Mesendoderm (in vitro differentiated cells): ENCODE data around the gene ARHGAP20. TPM values are rescaled to one million over a fixed set of nuclear protein-coding genes. Genes with fewer than 3 reads are reported as not detected.

Experiments
- DNase-seq: peaks from one replicate; pipeline ENCODE4 v3.0.0; 2013
- H2AK5ac ChIP-seq: 2 replicates; pipeline ENCODE4 v1.6.1; 2013; ENCODE audit warnings: low read length, inconsistent platforms
- H2BK120ac ChIP-seq: 2 replicates; pipeline ENCODE4 v1.6.1; 2013; ENCODE audit warnings: low read depth, mild to moderate bottlenecking, low read length, moderate library complexity, mixed read lengths
- H2BK15ac ChIP-seq: replicated peaks from 2 replicates; pipeline ENCODE4 v1.6.1; 2013; ENCODE audit warnings: low read depth, mild to moderate bottlenecking, moderate library complexity
- H2BK5ac ChIP-seq: 2 replicates; pipeline ENCODE4 v1.6.1; 2013; ENCODE audit warnings: low read length, inconsistent platforms
- H3K18ac ChIP-seq: 2 replicates; pipeline ENCODE4 v1.6.1; 2013; ENCODE audit warnings: mild to moderate bottlenecking, low read length, mixed read lengths
- H3K23ac ChIP-seq: one replicate; pipeline ENCODE4 v1.6.1; 2013; ENCODE audit warnings: low read length
- H3K27ac ChIP-seq: 2 replicates; pipeline ENCODE4 v1.5.1; 2013; ENCODE audit warnings: low read depth, mild to moderate bottlenecking, inconsistent platforms, low read length, moderate library complexity
- H3K27me3 ChIP-seq: 2 replicates; pipeline ENCODE4 v1.6.1; 2013; ENCODE audit warnings: low read length, control low read depth, mild to moderate bottlenecking, inconsistent platforms; ENCODE audit not compliant: insufficient read depth, poor library complexity
- H3K36me3 ChIP-seq: 2 replicates; pipeline ENCODE4 v1.6.1; 2013; ENCODE audit warnings: low read length, inconsistent platforms; ENCODE audit not compliant: control insufficient read depth, insufficient read depth
- H3K4ac ChIP-seq: one replicate; pipeline ENCODE4 v1.6.1; 2013; ENCODE audit warnings: low read depth, mild to moderate bottlenecking, low read length, moderate library complexity
- H3K4me1 ChIP-seq: 2 replicates; pipeline ENCODE4 v1.6.1; 2013; ENCODE audit warnings: low read depth, low read length, inconsistent platforms; ENCODE audit not compliant: control insufficient read depth
- H3K4me2 ChIP-seq: 2 replicates; pipeline ENCODE4 v1.6.1; 2013; ENCODE audit warnings: low read length
- H3K4me3 ChIP-seq: 2 replicates; pipeline ENCODE4 v1.5.1; 2013; ENCODE audit warnings: mild to moderate bottlenecking, low read length
- H3K56ac ChIP-seq: one replicate; pipeline ENCODE4 v1.6.1; 2013; ENCODE audit warnings: low read length
- H3K79me1 ChIP-seq: 2 replicates; pipeline ENCODE4 v1.6.1; 2013; ENCODE audit warnings: low read length, inconsistent platforms
- H3K79me2 ChIP-seq: 2 replicates; pipeline ENCODE4 v1.6.1; 2013; ENCODE audit warnings: mild to moderate bottlenecking, low read length; ENCODE audit not compliant: control insufficient read depth, insufficient read depth
- H3K9ac ChIP-seq: 2 replicates; pipeline ENCODE4 v1.6.1; 2013; ENCODE audit warnings: low read length, inconsistent platforms
- H4K5ac ChIP-seq: one replicate; pipeline ENCODE4 v1.6.1; 2013; ENCODE audit warnings: low read length
- H4K8ac ChIP-seq: one replicate; pipeline ENCODE4 v1.6.1; 2013; ENCODE audit warnings: low read depth, mild to moderate bottlenecking, control low read depth, low read length, moderate library complexity
- WGBS: extraction: QIAGEN DNeasy Blood & Tissue Kit; methylation state at CpG from one replicate; pipeline ENCODE4 v1.1.7; 2013; ENCODE audit warnings: low lambda C conversion rate, missing lambda C conversion rate; ENCODE audit not compliant: insufficient coverage; ENCODE audit errors: extremely low coverage; 5-methylcytosine and 5-hydroxymethylcytosine counted together
- polyA plus RNA-seq, 2 experiments: library from polyadenylated mRNA; stranded (reverse); fragments of 200-250 nt; gene quantifications; one replicate each; pipeline ENCODE4 v1.2.3, GENCODE V29; 2013

Gene ARHGAP20, protein sequence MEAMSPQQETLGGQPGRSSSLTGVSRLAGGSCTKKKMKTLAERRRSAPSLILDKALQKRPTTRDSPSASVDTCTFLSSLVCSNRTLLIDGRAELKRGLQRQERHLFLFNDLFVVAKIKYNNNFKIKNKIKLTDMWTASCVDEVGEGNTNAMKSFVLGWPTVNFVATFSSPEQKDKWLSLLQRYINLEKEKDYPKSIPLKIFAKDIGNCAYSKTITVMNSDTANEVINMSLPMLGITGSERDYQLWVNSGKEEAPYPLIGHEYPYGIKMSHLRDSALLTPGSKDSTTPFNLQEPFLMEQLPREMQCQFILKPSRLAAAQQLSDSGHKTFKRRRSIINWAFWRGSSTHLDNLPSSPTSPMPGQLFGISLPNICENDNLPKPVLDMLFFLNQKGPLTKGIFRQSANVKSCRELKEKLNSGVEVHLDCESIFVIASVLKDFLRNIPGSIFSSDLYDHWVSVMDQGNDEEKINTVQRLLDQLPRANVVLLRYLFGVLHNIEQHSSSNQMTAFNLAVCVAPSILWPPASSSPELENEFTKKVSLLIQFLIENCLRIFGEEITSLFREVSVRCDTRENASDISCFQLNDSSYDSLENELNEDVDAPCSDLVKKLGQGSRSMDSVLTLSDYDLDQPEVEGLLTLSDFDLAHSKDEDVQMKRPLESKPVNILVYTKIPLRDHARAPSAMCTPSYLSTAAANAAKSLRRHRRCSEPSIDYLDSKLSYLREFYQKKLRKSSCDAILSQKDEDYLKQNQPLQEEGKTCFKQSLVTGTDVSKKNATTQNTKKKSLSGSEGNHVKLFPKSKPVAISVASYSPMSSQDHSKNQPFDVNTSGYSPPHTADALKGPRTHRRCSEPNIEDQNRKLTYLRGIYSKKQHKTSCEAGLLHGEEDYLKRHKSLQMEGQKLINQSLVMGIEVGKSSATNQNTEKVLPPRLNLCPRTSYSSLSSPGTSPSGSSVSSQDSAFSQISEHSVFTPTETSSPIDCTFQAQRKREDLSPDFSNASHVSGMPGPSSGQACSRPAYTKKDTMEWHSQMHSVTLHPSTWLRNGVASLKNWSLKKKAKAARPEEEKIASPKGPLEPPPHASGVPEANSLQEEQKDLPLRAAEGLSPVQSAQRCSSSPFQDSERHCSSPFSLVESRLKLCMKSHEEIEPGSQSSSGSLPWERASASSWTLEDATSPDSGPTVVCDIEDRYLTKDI
- 0.73 TPM for polyA plus RNA-seq (2013, experiment 1 of 2)
- polyA plus RNA-seq (2013, experiment 2 of 2) = 0.63 TPM

DNA sequence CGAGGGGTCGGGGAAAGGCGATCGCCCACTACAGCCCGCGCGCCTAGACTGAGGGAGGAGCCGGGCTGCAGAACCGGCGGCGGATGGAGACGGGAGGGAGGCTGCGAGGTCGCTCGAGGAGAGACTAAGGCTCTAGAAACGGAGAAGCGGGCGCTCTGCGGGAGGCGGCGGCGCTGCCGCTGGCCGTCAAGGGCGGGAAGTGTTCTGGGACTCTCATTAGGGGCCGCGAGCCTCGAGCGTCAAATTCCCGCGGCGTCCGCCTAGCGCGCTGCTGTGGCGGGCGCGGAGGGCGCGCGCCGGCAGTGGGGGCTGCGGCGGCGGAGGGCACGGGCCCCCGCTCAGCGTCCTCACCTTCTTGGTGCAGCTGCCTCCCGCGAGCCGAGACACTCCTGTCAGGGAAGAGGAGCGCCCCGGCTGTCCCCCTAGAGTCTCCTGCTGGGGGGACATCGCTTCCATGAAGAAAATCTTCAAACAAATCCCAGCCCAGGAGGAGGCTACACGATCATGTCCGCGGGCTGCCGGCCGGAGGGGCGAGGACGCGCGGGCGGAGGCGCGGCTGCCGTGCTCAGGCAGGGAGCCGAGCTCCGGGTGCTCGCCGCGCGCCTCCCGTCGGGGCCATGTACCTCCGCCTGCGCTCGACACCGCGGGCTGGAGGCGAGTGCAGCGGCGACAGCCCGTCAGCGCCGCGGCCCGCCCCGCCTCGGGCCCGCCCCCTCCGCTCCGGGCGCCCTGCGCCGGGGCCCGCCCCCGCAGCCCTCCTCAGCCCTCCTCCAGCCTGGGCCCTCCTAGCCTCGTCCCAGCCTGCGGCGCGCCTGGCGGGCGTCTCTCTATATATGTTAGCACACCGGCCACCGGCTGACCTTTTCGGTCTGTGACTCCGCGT lies at the start of gene ARHGAP20:
ARHGAP20 (minus strand) TSS at position 662 of the 883 bp plus-strand sequence; CDS start at position 456, 206 bp downstream.
- Histone ChIP-seq H3K27me3 (peaks cover 18% of the 10 kb centered on the region), H3K56ac (peak within 1 kb of the TSS; percentile 75), H3K18ac (no peak within 1 kb of the TSS), H3K4ac (no peak within 1 kb of the TSS), H3K4me2 (peak within 1 kb of the TSS; percentile 91), H2BK120ac (no peak within 1 kb of the TSS), H3K9ac (peak within 1 kb of the TSS; percentile 61), H3K4me3 (peak within 1 kb of the TSS; percentile 32), H3K79me2 (no peaks in the 10 kb centered on the region), H3K27ac (no peak within 1 kb of the TSS), H2BK5ac (no peak within 1 kb of the TSS), H2AK5ac (no peak within 1 kb of the TSS), H3K23ac (peak within 1 kb of the TSS; percentile 56), H2BK15ac (no peak within 1 kb of the TSS), H3K79me1 (no peaks in the 10 kb centered on the region), H4K5ac (no peak within 1 kb of the TSS), H3K36me3 (no peaks in the 10 kb centered on the region), H4K8ac (no peak within 1 kb of the TSS), H3K4me1 (no peaks in the 10 kb centered on the region)
- WGBS = no CpG with 5 or more reads among the region's 109 CpGs
- peak; percentile 75 for DNase-seq

DNA sequence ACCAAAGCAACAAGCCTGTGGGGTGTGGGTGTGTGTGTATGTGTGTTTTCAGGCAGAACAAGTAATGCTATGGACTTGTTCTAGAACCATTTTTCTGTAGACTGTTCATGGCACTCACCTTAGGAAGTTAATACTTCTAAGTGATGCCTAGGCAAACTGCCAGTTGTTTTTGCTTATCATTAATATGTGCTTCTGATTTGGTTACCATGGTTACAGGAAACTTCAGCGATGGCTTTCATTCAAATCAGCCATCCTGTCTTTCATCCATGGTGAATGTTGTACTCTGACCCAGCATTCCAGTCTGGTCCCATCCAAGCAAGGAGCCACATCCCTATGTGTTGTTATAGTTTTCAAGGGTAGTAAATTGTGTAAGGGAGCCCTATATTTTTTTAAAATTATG lies 49.8 kb upstream of the ARHGAP20 start:
- H3K27ac ChIP-seq = no peak overlapping the region
- H3K56ac ChIP-seq = no peak overlapping the region
- H3K27me3 ChIP-seq = peaks cover 1% of the 10 kb centered on the region
- no peak overlapping the region for H2BK120ac ChIP-seq
- H3K36me3 ChIP-seq = no peaks in the 10 kb centered on the region
- H2BK5ac ChIP-seq = no peak overlapping the region
- no peak overlapping the region for H3K4ac ChIP-seq
- H3K4me3 ChIP-seq = no peak overlapping the region
- no peak overlapping the region for H2BK15ac ChIP-seq
- no peaks in the 10 kb centered on the region for H3K79me1 ChIP-seq
- no peak overlapping the region for H3K9ac ChIP-seq
- H4K8ac ChIP-seq = no peak overlapping the region
- H3K79me2 ChIP-seq = no peaks in the 10 kb centered on the region
- no CpG with 5 or more reads among the region's 1 CpG for WGBS
- H3K18ac ChIP-seq = no peak overlapping the region
- H4K5ac ChIP-seq = no peak overlapping the region
- DNase-seq = no peak
- H2AK5ac ChIP-seq = no peak overlapping the region
- no peak overlapping the region for H3K23ac ChIP-seq
- H3K4me1 ChIP-seq = no peaks in the 10 kb centered on the region
- no peak overlapping the region for H3K4me2 ChIP-seq

DNA sequence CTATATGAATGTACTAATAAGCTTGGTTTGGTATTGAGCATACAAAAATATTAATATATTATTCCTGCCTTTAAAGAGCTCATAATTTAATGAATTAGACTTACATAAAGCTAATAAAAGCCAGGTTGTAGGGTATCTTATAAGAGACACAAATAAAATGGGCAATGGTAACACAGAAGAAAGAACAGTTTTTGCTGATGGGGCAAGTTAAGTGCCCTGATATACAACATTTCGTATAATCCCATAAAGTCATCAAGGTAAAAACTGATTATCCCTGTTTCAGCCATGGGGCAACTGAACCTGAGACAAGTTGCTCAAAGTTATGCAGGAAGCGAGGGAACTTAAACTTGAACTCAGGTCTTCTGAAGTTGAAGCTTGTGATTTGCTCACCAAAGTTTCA lies 48.9 kb upstream of the ARHGAP20 start:
- WGBS = no CpG with 5 or more reads among the region's 2 CpGs
- Histone ChIP-seq H3K9ac (no peak overlapping the region), H4K8ac (no peak overlapping the region), H3K23ac (no peak overlapping the region), H3K4ac (no peak overlapping the region), H3K4me2 (no peak overlapping the region), H3K18ac (no peak overlapping the region), H3K4me3 (no peak overlapping the region), H4K5ac (no peak overlapping the region), H2AK5ac (no peak overlapping the region), H3K79me2 (no peaks in the 10 kb centered on the region), H2BK15ac (no peak overlapping the region), H2BK5ac (no peak overlapping the region), H3K27me3 (peaks cover 1% of the 10 kb centered on the region), H3K56ac (no peak overlapping the region), H3K27ac (no peak overlapping the region), H3K36me3 (no peaks in the 10 kb centered on the region), H3K79me1 (no peaks in the 10 kb centered on the region), H3K4me1 (no peaks in the 10 kb centered on the region), H2BK120ac (no peak overlapping the region)
- DNase-seq = no peak

DNA sequence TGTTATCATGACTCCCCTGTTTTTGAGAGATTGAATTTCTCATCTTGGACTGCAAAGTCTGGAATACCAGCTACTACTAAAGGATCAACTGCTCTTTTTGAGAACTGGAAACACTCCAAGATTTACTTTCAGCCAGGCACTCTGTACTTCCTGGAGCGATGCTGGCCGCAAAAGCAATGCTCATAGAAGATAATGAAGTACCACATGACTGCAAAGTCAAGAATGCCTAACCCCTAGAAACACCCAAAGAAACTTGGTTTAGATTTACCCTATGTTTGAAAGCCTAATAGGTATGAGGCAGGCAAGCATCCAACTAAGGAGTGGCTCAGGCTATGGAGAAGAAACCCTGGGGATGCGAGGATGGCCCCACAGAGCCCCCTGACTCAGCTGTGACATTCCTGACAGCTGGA lies 47.7 kb upstream of the ARHGAP20 start:
- Histone ChIP-seq H4K5ac (no peak overlapping the region), H2BK5ac (no peak overlapping the region), H2BK120ac (no peak overlapping the region), H3K27me3 (peaks cover 1% of the 10 kb centered on the region), H3K4me3 (no peak overlapping the region), H2BK15ac (no peak overlapping the region), H3K36me3 (no peaks in the 10 kb centered on the region), H3K79me1 (no peaks in the 10 kb centered on the region), H3K79me2 (no peaks in the 10 kb centered on the region), H3K27ac (no peak overlapping the region), H3K23ac (no peak overlapping the region), H2AK5ac (no peak overlapping the region), H4K8ac (no peak overlapping the region), H3K4me1 (no peaks in the 10 kb centered on the region), H3K18ac (no peak overlapping the region), H3K9ac (no peak overlapping the region), H3K4ac (no peak overlapping the region), H3K4me2 (no peak overlapping the region), H3K56ac (no peak overlapping the region)
- peak; percentile 21 for DNase-seq
- WGBS = no CpG with 5 or more reads among the region's 3 CpGs
